B cell (primary cell): ENCODE data around the gene CSF1. TPM values are rescaled to one million over a fixed set of nuclear protein-coding genes. Genes with fewer than 3 reads are reported as not detected.

Source experiments
- ATAC-seq: fragments of 200-7000 bp; cut with Tn5 transposase; one replicate; pipeline ENCODE4 v1.10.0; 2021; ENCODE audit warnings: low read depth, mild to moderate bottlenecking, moderate number of reproducible peaks, moderate library complexity
- CTCF ChIA-PET: fragments of 350-600 bp; sonication (Branson Sonifier 250); formaldehyde crosslinking; loops from one replicate; lab custom pipeline; 2021; ENCODE audit warnings: antibody characterized with exemption, inconsistent platforms; lab: Charles Lee
- POLR2A ChIA-PET: fragments of 350-600 bp; sonication (Branson Sonifier 250); formaldehyde crosslinking; loops from one replicate; lab custom pipeline; 2021; ENCODE audit warnings: antibody characterized with exemption; lab: Charles Lee
- DNase-seq: peaks from one replicate; pipeline ENCODE4 v3.0.0; 2013
- H2AFZ ChIP-seq: 2 replicates; pipeline ENCODE4 v1.6.1; 2012; ENCODE audit warnings: mild to moderate bottlenecking, low read depth, low read length; ENCODE audit not compliant: insufficient read depth, poor library complexity, severe bottlenecking
- H3K27ac ChIP-seq, 2 donors: 1 replicate in 1 of 2; 2 replicates in 1 of 2; pipeline ENCODE4 v1.5.1; 2012 to 2013; ENCODE audit warnings: low read length in 2 of 2, mild to moderate bottlenecking in 2 of 2, moderate library complexity in 1 of 2
- H3K27me3 ChIP-seq, 4 experiments: fragments of 200-600 bp in 1 of 4; sonication (generic) in 1 of 4; replicated peaks in 1 of 4; 1 replicate in 2 of 4; 2 replicates in 2 of 4; pipeline versions ENCODE4 v1.6.1 to v1.7.0; 2013 to 2016; ENCODE audit warnings: low read length in 3 of 4, mild to moderate bottlenecking in 2 of 4, mixed read lengths in 1 of 4, moderate library complexity in 1 of 4; ENCODE audit not compliant: insufficient read depth in 4 of 4, control insufficient read depth in 3 of 4; ENCODE audit errors: control extremely low read depth in 1 of 4
- H3K36me3 ChIP-seq, 2 experiments: replicated peaks in 1 of 2; 1 replicate in 1 of 2; 2 replicates in 1 of 2; pipeline versions ENCODE4 v1.6.1 to v1.7.1; 2013; ENCODE audit warnings: low read length in 1 of 2; ENCODE audit not compliant: insufficient read depth in 2 of 2, control insufficient read depth in 1 of 2; ENCODE audit errors: control extremely low read depth in 1 of 2, extremely low read depth in 1 of 2
- H3K4me1 ChIP-seq, 2 donors: fragments of 200-600 bp in 1 of 2; sonication (generic) in 1 of 2; 1 replicate in 1 of 2; 2 replicates in 1 of 2; pipeline versions ENCODE4 v1.5.1 to v1.6.1; 2013 to 2017; ENCODE audit warnings: low read length in 2 of 2; ENCODE audit not compliant: control insufficient read depth in 2 of 2, insufficient read depth in 2 of 2
- H3K4me2 ChIP-seq: replicated peaks from 2 replicates; pipeline ENCODE3; 2012; ENCODE audit warnings: mild to moderate bottlenecking, low read depth, low read length; ENCODE audit not compliant: poor library complexity, severe bottlenecking
- H3K4me3 ChIP-seq, 5 experiments: fragments of 200-600 bp in 1 of 5; sonication (generic) in 1 of 5; 1 replicate in 3 of 5; 2 replicates in 2 of 5; pipeline versions ENCODE4 v1.5.1 to v1.7.0; 2011 to 2016; ENCODE audit warnings: low read length in 4 of 5, mild to moderate bottlenecking in 4 of 5, low read depth in 2 of 5, control low read depth in 1 of 5, moderate library complexity in 1 of 5; ENCODE audit not compliant: insufficient read depth in 1 of 5; ENCODE audit errors: control extremely low read depth in 1 of 5, extremely low read depth in 1 of 5
- H3K79me2 ChIP-seq: fragments of 200-600 bp; sonication (generic); one replicate; pipeline ENCODE4 v1.6.0; 2016; ENCODE audit warnings: low read length; ENCODE audit not compliant: control insufficient read depth, insufficient read depth
- H3K9ac ChIP-seq: fragments of 200-600 bp; sonication (generic); 2 replicates; pipeline ENCODE4 v1.6.1; 2017; ENCODE audit warnings: mild to moderate bottlenecking, low read length, moderate library complexity
- H3K9me3 ChIP-seq, 3 donors: one replicate each; pipeline versions ENCODE4 v1.6.1 to v1.7.1; 2013; ENCODE audit warnings: low read length in 2 of 3; ENCODE audit not compliant: control insufficient read depth in 2 of 3, insufficient read depth in 1 of 3; ENCODE audit errors: control extremely low read depth in 1 of 3
- H4K20me1 ChIP-seq: 2 replicates; pipeline ENCODE4 v1.6.0; 2012; ENCODE audit warnings: mild to moderate bottlenecking, low read length; ENCODE audit not compliant: insufficient read depth, control insufficient read depth, poor library complexity, severe bottlenecking
- H3K27ac Mint-ChIP-seq: one replicate; pipeline ENCODE4 v1.8.0; 2021; ENCODE audit warnings: mixed read lengths
- H3K27me3 Mint-ChIP-seq: one replicate; pipeline ENCODE4 v1.8.0; 2021; ENCODE audit warnings: mixed read lengths
- H3K4me1 Mint-ChIP-seq: one replicate; pipeline ENCODE4 v1.8.0; 2021; ENCODE audit warnings: mixed read lengths
- H3K4me3 Mint-ChIP-seq: one replicate; pipeline ENCODE4 v1.8.0; 2021; ENCODE audit warnings: mixed read lengths
- H3K9me3 Mint-ChIP-seq: one replicate; pipeline ENCODE4 v1.8.0; 2022; ENCODE audit warnings: mixed read lengths; ENCODE audit not compliant: insufficient read depth
- EZH2 ChIP-seq: IDR thresholded peaks from 2 replicates; pipeline ENCODE4 v1.6.1; 2012; ENCODE audit warnings: borderline replicate concordance, low read depth, mild to moderate bottlenecking, moderate library complexity, low read length; ENCODE audit not compliant: insufficient read depth, poor library complexity, severe bottlenecking
- WGBS: methylation state at CpG from one replicate; pipeline ENCODE4 v1.1.5; 2013; ENCODE audit warnings: missing lambda C conversion rate; ENCODE audit not compliant: insufficient coverage; 5-methylcytosine and 5-hydroxymethylcytosine counted together
- intact Hi-C: fragments of 100-400 bp; cut with micrococcal nuclease; formaldehyde crosslinking; loops from one replicate; pipeline ENCODE4 v1.10.0; 2022
- polyA plus RNA-seq: library from polyadenylated mRNA; depleted of rRNA; stranded (reverse); fragments of >200 nt; gene quantifications from 2 replicates; pipeline ENCODE4 v1.2.3, GENCODE V29; 2012
- total RNA-seq, 2 donors: library from RNA; stranded (reverse); fragments of 120-200 nt in 1 of 2; gene quantifications; 1 replicate in 1 of 2; 2 replicates in 1 of 2; pipeline versions ENCODE4 v1.2.3 to v1.2.4, GENCODE V29; 2013 to 2022
- TF ChIP-seq, protein P1 (sequence below): fragments of 200-600 bp; IDR thresholded peaks from one replicate; pipeline ENCODE4 v1.8.0; 2022; ENCODE audit warnings: antibody characterized with exemption, mild to moderate bottlenecking

Gene CSF1
- total and polyA plus RNA-seq, 2 donors (not counting 1 experiment from before 2014, with no cell fraction given) = 0.55 to 4.2 TPM

DNA sequence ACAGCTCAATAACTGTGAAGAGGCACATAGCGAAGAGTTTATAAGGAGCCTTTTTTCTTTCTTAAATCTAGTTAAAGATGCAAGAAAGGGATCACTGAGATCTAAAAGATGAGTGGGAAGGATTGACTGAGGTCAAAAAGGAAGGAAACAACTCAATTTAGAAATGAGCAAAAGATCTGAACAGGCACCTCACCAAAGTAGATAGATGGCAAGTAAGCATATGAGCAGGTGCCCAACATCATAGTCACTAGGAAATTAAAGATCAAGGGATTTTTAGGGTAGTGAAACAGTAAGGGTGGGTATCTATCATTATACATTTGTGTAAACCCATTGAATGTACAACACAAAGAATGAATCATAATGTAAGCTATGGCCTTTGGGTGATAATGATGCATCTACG, 44.6 kb upstream of the CSF1 start:
- Histone ChIP-seq H3K4me1 (no peaks in the 10 kb centered on the region), H2AFZ (no peak overlapping the region), H3K79me2 (no peaks in the 10 kb centered on the region), H3K4me3 (no peak overlapping the region), H3K27ac (no peak overlapping the region), H3K9me3 (peaks cover 0 to 1% (median 0%) of the 10 kb centered on the region in 3 donors), H4K20me1 (no peaks in the 10 kb centered on the region), H3K9ac (no peak overlapping the region), H3K4me2 (no peak overlapping the region), H3K27me3 (peaks cover 0 to 2% (median 0%) of the 10 kb centered on the region in 4 experiments), H3K36me3 (no peaks in the 10 kb centered on the region)
- Mint-ChIP-seq H3K27ac (no peak overlapping the region), H3K4me3 (no peak overlapping the region), H3K4me1 (peaks cover 3% of the 10 kb centered on the region), H3K9me3 (no peaks in the 10 kb centered on the region), H3K27me3 (peaks cover 6% of the 10 kb centered on the region)
- no peak for DNase-seq
- POLR2A ChIA-PET = no interaction called here
- CTCF ChIA-PET = no interaction called here
- no peak for ATAC-seq
- no peak for TF ChIP-seq EZH2
- TF ChIP-seq, protein P1, sequence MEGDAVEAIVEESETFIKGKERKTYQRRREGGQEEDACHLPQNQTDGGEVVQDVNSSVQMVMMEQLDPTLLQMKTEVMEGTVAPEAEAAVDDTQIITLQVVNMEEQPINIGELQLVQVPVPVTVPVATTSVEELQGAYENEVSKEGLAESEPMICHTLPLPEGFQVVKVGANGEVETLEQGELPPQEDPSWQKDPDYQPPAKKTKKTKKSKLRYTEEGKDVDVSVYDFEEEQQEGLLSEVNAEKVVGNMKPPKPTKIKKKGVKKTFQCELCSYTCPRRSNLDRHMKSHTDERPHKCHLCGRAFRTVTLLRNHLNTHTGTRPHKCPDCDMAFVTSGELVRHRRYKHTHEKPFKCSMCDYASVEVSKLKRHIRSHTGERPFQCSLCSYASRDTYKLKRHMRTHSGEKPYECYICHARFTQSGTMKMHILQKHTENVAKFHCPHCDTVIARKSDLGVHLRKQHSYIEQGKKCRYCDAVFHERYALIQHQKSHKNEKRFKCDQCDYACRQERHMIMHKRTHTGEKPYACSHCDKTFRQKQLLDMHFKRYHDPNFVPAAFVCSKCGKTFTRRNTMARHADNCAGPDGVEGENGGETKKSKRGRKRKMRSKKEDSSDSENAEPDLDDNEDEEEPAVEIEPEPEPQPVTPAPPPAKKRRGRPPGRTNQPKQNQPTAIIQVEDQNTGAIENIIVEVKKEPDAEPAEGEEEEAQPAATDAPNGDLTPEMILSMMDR = no peak
- intact Hi-C loops = no loop called here
- no CpG with 5 or more reads among the region's 2 CpGs for WGBS

DNA sequence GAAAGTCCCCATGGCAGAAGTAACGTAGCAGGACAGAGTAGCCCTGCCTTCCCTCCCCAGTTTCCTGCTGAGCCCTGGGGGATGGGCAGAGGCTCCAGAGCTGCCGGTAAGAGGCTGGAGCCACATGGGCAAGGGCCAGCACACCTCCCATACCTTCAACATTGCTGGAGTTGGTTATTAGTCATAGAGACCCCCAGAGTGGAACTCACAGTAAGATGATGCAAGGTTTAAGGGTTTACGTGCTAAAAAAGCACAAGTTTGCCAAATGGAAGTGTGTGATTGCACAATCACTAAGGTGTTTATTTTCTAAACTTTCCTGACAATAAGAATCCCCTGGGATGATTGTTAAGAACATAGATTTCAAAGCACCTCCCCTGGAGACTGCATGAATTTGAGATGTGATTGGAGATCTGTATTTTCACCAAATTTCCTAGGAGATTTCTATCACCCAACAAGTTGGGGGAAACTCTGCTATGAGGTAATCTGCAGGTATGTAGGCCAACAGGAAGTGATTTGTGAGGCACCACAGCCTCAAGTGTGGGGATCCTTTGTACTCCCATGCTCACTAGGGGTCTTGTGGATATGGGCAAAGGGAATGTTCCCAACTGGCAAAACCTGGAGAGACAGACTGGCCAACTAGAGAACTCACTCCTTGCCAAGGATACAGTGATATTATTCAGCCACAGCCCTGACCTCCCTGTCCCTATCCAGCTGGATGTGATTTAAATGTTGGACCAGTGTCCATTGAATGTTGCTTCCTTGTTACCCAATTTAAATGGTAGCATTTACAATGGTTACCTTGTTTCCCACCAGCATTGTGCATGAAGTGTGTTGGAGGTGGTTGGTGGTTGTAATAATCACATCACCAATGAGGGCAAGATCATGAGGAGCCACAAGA, 37.1 kb upstream of the CSF1 start:
- no peak overlapping the region for H3K4me3 ChIP-seq
- ATAC-seq (no peak), DNase-seq (no peak)
- 75% methylated on average over 2 of the region's 3 CpGs for WGBS
- no peak overlapping the region for H2AFZ ChIP-seq
- CTCF ChIA-PET = interaction anchor here (0.7 kb wide), 1 partner anchor 111 kb away, joined by 3 read pairs; the partner anchor contains the start of gene AHCYL1
- intact Hi-C loops = no loop called here
- H3K4me1 ChIP-seq = peaks cover 20% of the 10 kb centered on the region in 2 donors
- H3K27me3 ChIP-seq = peaks cover 0 to 22% (median 11%) of the 10 kb centered on the region in 4 experiments
- peaks cover 20% of the 10 kb centered on the region for H3K4me1 Mint-ChIP-seq
- no peaks in the 10 kb centered on the region for H4K20me1 ChIP-seq
- no peaks in the 10 kb centered on the region for H3K36me3 ChIP-seq
- POLR2A ChIA-PET = no interaction called here
- no peaks in the 10 kb centered on the region for H3K9me3 ChIP-seq
- H3K9me3 Mint-ChIP-seq = no peaks in the 10 kb centered on the region
- H3K4me3 Mint-ChIP-seq = no peak overlapping the region
- no peak overlapping the region for H3K4me2 ChIP-seq
- H3K27me3 Mint-ChIP-seq = peaks cover 32% of the 10 kb centered on the region
- TF ChIP-seq, protein P1 = no peak
- no peak for TF ChIP-seq EZH2
- no peak overlapping the region for H3K9ac ChIP-seq
- no peaks in the 10 kb centered on the region for H3K79me2 ChIP-seq
- no peak overlapping the region for H3K27ac Mint-ChIP-seq
- no peak overlapping the region for H3K27ac ChIP-seq
